Adrenal gland (tissue), 5 donors: Measurements from ENCODE around the gene TM4SF4.

Experiments
- CTCF ChIP-seq, 6 experiments: fragments of 450-650 bp in 4 of 6; fragments of 200-600 bp in 2 of 6; sonication (generic) in 1 of 6; IDR thresholded peaks; 1 replicate in 5 of 6; 2 replicates in 1 of 6; pipeline versions ENCODE4 v1.5.1 to v1.8.0; 2016 to 2021; ENCODE audit warnings: antibody characterized with exemption in 6 of 6, mild to moderate bottlenecking in 2 of 6, moderate library complexity in 1 of 6
- POLR2A ChIP-seq, 2 donors: fragments of 450-650 bp; IDR thresholded peaks; one replicate each; pipeline ENCODE4 v1.6.1; 2017; ENCODE audit warnings: antibody characterized with exemption in 2 of 2, mild to moderate bottlenecking in 2 of 2, moderate library complexity in 1 of 2
- donor health status: DM: no; HTN: no; CAD: no.

- no peak for TF ChIP-seq CTCF (IDR thresholded peaks at IDR 0.05)
- no peak for TF ChIP-seq POLR2A (IDR thresholded peaks at IDR 0.05)
Observed at GRCh38 chr3:149497966-149498670, 23.6 kb downstream of the TM4SF4 start.
